ENCODE results near the gene EEF1A2.

- TF ChIP-seq CTCF (conservative IDR thresholded peaks at IDR 0.05; ENCODE audit: low read depth, low read length) (no peak), NFE2L2 (IDR thresholded peaks at IDR 0.05; ENCODE audit: low read depth, low read length) (no peak), FOS (IDR thresholded peaks at IDR 0.05; ENCODE audit: low read depth, low read length) (no peak), POLR2A (IDR thresholded peaks at IDR 0.05; ENCODE audit: low read depth, low read length) (no peak), ELK1 (IDR thresholded peaks at IDR 0.05; ENCODE audit: borderline replicate concordance, low read depth, low read length) (no peak), MXI1 (IDR thresholded peaks at IDR 0.05; ENCODE audit: borderline replicate concordance, low read depth, low read length) (no peak), SMC3 (IDR thresholded peaks at IDR 0.05; ENCODE audit: low read depth, low read length) (no peak), MAFK (IDR thresholded peaks at IDR 0.05; ENCODE audit: low read depth, low read length) (no peak), CEBPB (IDR thresholded peaks at IDR 0.05; ENCODE audit: low read depth, low read length) (no peak), RFX5 (IDR thresholded peaks at IDR 0.05; ENCODE audit: low read depth, low read length) (no peak)
- TF ChIP-seq, protein P1, sequence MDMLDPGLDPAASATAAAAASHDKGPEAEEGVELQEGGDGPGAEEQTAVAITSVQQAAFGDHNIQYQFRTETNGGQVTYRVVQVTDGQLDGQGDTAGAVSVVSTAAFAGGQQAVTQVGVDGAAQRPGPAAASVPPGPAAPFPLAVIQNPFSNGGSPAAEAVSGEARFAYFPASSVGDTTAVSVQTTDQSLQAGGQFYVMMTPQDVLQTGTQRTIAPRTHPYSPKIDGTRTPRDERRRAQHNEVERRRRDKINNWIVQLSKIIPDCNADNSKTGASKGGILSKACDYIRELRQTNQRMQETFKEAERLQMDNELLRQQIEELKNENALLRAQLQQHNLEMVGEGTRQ (IDR thresholded peaks at IDR 0.05; ENCODE audit: low read depth, low read length), result no peak
Measured at GRCh38 chr20:63492982-63493381, 5.9 kb downstream of the EEF1A2 start.

All from IMR-90 (cell line).